Measurements from ENCODE around the gene CFHR3.
"Not testable (repeated sequence)": the region's sequence is repeated elsewhere in the genome, so short reads cannot be mapped to it uniquely, and the experiment has no call there.

Gene CFHR3

DNA sequence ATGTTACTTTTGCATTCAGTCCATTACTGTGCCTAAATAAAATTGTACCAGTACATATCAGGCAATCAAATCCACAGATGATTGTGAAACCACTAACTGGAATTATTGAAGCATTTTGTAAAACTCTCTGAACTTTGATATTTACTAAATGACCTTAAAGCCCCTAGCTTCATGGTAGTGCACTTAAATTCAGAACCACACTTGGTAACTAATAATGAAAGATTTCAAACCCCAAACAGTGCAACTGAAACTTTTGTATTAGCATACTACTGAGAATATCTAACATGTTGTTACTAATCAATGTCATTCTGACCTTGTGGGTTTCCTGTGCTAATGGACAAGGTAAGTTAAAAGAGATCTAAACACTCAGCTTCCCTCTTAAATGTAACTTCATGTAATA, at the start of gene CFHR3:
CFHR3 (plus strand) TSS at position 238 of the 400 bp plus-strand sequence; CDS start at position 285, 47 bp downstream.
- DNase-seq: no peak

DNA sequence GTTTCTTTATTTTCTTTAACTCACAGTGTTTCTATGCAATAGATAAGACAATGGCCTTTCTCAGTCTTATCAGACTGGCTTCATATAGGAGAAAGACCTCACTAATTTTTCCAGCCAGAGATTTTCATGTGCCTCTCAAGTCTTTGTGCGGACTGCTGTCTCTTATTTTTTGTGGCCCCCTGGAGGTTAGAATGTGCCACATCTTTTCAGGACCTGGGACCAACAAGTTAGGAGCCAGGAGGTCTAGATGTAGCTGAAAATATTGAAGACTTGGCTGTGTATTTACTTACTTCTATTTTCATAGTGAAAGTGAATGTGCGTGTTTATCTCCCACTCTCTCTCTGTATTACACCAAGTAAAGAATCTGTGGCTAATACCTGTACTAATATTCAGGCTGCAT, 42.1 kb upstream of the CFHR3 start:
- no peak for DNase-seq

DNA sequence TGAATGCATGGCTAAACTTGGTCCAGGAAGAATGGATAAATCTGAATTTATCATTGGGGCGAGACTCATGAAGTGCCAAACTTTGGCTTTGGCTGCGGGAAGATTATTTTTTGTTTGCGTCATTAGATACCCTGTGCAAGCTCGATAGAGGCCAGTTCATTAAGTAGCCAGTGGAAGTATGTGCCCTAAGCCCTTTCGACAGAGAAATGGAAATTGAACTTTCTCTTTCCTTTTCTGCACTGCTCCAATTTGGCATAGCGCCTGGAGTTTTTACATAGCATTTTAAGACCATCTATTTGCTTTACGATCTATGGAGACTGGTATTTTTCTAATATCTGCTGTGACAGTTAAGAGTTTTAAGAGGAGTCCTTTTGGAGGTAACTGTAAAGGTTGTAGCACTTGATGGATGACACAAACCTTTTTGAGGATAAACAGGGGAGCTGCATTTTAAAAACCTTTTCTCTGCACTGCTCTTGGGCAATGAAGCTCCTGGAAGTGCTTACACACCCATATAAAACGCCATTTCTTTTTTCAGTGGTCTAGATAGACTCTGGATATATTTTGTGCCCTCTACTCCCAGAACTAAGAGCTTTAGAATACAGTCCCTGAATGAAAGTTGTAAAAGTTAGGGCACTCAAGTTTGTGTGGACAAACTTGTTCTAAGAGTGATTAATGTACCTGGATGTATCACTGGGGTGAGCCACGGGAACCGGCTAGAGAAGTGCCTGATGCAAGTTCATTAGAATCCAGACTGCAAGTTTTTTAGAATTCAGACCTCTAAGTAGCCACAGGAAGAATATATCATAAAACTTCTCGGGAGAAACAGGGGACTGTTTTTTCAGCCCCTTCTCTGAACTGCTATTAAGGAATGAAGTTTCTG, 41.3 kb upstream of the CFHR3 start:
- no peak for DNase-seq

DNA sequence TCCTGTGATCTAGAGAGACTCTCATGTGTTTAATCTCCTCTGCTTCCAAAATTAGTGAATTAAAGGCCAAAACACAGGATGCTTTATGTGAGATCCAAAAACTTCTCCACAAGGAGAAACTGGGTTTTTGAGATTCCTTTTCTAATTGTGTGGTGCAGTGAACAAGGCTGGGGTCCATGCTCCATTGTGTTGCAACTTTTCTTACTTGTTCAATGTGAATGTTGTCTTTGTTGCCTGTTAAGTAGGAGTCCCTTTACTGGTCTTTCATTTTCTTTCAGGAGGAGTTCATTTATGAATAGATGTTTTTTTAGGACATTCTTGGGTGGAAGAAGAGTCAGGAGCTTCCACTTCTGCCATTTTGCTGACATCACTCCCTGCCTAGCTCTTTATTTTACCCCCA, 40.6 kb upstream of the CFHR3 start:
- DNase-seq: no peak

DNA sequence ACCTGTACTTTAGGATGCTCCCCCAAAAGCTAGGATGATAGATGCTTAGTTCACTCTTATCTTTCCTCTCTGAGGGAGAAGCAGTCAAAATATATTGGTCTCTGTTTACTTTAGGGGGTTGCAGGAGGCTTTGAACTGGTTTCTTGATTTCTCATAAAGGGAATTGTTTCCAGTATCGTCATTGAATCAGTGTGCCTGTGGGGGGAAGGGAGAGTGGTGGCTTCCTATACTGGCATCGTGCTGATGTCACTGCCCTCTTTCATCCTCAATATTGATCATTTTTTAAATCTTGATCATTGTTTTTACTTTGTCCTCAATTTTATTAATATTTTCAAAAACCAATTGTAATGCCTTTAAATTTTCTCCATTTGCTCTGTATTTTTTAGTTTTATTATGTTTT, 40.2 kb upstream of the CFHR3 start:
- DNase-seq: no peak

DNA sequence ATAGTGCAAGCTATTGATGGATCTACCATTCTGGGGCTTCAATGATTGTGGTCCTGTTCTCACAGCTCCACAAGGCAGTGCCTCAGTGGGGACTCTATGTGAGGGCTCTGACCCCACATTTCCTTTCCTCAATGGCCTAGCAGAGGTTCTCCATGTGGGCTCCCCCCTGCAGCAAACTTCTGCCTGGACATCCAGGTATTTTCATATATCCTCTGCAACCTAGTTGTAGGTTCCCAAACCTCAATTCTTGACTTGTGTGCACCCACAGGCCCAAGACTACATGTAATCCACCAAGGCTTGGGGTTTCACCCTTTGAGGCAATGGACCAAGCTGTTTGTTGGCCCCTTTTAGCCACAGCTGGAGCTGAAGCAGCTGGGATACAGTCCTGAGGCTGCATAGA, 35.9 kb upstream of the CFHR3 start:
- no peak for DNase-seq

DNA sequence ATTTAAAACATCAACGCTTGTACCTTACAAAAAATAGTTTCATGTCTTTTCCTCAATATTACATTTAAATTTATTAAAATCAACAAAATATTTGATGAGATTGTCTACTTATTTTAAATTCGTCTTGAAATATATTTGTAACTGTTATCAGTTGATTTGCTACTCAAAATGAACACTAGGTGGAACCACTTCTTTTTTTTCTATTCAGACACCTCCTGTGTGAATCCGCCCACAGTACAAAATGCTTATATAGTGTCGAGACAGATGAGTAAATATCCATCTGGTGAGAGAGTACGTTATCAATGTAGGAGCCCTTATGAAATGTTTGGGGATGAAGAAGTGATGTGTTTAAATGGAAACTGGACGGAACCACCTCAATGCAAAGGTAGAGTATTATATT, 31.4 kb upstream of the CFHR3 start:
- DNase-seq: peak; percentile 1 to 26 (median 9)

DNA sequence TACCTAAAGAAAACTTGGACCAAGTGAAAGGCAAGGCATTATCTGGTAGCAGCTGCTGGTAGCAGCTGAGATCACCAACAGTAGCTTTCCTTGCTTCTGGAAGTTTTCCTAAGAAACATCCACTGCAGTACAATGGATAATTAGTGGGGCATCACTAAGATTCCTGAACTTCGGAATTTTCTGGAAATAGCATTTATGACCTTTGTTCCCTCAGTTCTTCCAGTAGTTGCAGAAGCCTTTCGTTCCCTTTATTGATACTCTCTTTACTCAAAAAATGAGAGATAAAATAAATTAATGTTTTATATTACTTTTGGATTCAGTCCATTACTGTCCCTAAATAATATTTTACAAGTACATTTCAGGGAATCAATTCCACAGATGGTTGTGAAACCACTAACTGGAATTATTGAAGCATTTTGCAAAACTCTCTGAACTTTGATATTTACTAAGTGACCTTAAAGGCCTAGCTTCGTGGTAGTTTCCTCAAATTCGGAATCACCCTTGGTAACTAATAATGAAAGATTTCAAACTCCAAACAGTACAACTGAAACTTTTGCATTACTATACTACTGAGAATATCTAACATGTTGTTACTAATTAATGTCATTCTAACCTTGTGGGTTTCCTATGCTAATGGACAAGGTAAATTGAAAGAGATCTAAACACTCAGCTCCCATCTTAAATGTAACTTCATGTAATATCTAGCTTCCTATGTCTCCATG, 9.5 kb upstream of the CFHR3 start:
- DNase-seq: not testable (repeated sequence)

DNA sequence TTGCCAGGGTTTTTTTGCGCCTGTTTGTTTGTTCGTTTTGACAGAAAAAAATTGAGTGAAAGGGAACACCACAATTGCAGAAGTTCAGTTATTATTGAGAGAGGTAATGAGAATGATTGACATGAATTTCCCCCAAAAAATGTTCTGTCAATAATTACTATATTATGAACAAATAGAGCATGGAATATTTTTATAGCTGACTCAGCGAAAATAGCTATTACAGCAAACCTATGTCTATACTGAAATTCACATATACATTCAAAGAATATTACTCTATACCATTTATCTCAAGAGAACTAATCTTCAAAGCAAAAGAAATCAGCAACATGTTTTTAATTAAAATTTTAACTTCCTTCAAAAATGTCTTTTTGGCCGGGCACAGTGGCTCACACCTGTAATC, 4.8 kb upstream of the CFHR3 start:
- not testable (repeated sequence) for DNase-seq

DNA sequence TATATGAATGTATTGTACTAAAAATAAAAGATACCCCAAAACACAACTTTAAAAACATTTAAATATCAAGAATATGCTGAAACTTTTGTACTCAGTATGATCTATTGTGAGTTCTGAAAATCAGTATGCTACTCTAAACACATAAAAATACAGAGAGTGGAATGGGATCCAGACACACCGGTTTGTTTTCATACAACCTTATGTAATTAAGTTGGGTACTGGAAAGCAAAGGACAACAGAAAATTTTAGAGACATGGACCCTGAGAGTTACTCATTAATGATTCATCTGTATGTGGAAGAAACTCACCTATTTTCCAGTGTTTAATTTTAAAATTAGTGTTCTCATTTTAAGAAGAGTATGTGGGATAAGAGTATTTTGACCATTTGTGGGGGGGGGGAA, 927 bp upstream of the CFHR3 start:
- DNase-seq: no peak

DNA sequence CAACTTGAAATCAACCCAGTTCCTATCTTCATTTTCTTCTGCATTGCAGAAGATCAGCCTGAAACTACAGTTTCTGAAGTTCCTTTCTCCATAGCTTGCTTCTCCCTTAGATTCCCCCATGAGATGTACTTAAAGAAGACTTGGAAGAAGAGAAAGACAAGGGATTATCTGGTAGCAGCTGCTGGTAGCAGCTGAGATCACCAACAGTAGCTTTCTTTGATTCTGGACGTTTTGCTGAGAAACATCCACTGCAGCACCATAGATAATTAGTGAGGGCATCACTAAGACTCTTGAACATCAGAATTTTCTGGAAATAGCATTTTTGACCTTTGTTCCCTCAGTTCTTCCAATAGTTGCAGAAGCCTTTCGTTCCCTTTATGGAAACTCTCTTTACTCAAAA, 465 bp upstream of the CFHR3 start:
- DNase-seq: no peak

DNA sequence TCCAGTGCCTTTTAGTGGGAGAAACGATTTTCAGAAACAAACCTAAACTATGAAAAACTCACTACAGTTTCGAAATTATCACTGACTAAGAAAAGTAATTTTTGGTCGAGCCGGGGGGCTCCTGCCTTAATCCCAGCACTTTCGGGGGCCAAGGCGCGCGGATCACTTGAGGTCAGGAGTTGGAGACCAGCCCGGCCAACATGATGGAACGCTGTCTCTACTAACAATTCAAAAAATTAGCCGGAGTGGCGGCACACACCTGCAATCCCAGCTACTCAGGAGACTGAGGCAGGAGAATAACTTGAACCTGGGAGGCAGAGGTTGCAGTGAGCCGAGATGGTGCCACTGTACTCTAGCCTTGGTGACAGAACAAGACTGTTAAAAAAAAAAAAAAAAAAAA, 3.0 kb downstream of the CFHR3 start:
- no peak for DNase-seq

DNA sequence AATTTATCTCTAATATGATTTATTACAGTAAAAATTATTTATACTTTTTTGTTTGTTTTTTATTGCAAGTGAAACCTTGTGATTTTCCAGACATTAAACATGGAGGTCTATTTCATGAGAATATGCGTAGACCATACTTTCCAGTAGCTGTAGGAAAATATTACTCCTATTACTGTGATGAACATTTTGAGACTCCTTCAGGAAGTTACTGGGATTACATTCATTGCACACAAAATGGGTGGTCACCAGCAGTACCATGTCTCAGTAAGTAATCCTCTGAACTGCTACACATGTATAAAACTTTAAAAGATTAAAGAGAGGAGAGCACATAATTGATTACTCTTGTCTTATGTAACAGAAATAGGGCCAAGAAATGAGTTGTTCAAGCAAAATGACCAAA, 4.5 kb downstream of the CFHR3 start:
- DNase-seq: no peak

DNA sequence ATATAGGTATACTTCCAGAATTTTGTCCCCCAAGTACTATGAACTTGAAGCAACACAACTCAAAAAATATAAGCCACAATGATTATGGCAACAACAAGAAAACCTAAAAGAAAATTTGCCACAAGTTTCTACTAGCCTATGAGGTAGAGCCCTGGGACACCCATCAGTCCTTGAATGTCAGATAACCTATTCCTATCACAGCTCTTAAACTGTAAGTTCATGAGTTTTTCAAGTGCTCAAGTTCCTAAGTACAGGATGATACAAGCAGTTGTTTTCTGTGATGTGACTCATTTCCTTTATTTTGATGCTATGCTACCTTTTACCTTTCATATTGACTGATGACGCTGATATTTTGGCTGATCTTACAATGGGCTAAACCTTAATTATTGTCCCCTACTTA, 16.6 kb downstream of the CFHR3 start:
- not testable (repeated sequence) for DNase-seq

DNA sequence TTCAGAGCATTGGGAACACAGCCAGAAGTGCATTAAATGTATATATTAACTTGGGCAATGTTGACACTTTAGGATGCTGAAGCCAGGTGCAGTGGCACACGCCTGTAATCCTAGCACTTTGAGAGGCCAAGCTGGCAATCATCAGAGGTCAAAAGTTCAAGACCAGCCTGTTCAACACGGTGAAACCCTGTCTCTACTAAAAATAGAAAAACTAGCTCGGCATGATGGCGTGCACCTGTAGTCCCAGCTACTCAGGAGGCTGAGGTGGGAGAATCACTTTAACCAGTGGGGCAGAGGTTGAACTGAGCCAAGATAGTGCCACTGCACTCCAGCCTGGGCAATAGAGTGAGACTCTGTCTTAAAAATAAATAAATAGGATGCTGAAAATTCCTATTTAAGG, 19.5 kb downstream of the CFHR3 start:
- not testable (repeated sequence) for DNase-seq

DNA sequence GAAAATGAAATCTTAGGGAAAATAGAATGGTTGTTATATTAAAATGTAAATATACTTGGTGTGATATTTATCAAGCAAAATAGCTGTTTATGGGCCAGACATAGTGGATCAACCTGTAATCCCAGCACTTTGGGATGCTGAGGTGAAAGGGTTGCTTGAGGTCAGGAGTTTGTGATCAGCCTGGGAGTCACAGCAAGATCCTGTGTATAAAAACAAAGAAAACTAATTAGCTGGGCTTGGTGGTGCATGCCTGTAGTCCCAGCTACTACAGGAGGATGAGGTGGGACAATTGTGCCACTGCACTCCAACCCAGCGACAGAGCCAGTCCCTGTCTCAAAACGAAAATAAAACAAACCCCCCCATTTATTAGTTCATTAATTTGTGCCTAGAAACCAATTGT, 23.3 kb downstream of the CFHR3 start:
- no peak for DNase-seq

DNA sequence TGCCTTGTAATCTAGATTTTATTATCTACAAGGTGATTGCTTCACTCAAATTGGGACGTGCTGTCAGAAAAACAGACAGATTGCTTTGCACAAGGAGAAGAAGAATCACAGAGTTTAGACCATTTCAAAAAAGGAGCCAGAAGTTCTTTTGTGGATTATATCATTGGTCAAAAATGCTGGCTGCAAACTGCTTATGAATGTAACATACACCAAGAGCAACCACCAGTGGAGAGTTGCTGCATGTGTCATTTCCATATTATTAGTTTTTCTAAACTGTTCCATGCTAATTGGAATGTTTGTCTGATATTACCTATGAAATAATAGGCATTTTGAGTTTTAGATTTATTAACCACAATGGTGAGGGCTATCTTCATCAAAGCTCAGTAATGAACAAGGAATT, 27.3 kb downstream of the CFHR3 start:
- not testable (repeated sequence) for DNase-seq

DNA sequence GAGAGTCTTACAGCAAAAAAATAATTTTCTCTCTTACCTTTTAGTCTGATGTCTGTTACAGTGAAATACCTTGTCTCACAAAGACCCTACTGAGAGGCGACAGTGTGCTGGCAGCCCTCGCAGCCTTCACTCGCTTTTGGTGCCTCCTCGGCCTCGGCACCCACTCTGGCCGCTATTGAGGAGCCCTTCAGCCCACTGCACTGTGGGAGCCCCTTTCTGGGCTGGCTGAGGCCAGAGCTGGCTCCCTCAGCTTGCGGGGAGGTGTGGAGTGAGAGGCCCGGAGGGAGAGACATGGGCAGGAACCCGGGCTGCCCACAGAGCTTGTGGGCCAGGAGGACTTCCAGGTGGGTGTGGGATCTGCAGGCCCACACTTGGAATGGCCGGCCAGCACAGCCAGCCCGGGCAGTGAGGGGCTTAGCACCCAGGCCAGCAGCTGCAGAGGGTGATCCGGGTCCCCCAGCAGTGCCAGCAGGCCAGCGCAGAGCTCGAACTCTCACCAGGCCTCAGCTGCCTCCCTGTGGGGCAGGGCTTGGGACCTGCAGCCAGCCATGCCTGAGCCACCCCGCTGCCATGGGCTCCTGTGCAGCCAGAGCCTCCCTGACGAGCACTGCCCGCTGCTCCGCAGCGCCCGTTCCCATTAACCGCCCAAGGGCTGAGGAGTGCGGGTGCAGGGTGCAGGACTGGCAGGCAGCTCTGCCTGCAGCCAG, 34.0 kb downstream of the CFHR3 start:
- no peak for DNase-seq

DNA sequence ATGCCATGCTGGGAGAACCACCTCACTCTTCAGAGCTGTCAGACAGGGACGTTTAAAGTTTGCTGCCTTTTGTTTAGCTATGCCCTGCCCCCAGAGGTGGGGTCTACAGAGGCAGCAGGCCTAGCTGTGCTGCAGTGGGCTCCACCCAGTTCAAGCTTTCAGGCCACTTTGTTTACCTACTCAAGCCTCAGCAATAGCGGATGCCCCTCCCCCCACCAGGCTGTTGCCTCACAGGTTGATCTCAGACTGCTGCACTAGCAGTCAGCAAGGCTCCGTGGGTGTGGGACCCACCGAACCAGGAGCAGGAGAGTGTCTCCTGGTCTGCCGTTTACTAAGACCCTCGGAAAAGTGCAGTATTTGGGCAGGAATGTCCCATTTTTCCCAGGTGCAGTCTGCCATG, 42.8 kb downstream of the CFHR3 start:
- not testable (repeated sequence) for DNase-seq

DNA sequence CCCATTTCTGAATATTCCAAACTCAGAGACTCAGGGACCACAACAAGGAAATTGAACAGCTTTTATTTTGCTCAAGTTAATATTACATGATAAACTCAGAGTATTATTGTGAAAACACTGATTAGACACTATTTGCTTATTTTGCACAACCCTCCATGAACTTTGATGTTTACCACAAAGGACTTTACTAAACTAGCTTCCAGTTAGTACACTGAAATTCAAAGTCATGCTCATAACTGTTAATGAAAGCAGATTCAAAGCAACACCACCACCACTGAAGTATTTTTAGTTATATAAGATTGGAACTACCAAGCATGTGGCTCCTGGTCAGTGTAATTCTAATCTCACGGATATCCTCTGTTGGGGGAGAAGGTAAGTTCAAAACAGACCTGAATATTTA, 44.9 kb downstream of the CFHR3 start, which contains the start of gene CFHR1:
CFHR1 (plus strand) TSS at position 201 of the 400 bp plus-strand sequence; CDS start at position 315, 114 bp downstream.
- DNase-seq: not testable (repeated sequence)

DNA sequence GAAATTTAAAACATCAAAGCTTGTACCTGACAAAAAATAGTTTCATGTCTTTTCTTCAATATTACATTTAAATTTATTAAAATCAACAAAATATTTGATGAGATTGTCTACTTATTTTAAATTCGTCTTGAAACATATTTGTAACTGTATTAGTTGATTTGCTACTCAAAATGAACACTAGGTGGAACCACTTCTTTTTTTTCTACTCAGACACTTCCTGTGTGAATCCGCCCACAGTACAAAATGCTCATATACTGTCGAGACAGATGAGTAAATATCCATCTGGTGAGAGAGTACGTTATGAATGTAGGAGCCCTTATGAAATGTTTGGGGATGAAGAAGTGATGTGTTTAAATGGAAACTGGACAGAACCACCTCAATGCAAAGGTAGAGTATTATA, 53.2 kb downstream of the CFHR3 start:
- DNase-seq: peak; percentile 5 to 66 (median 49)
